Glutamatergic neuron (in vitro differentiated cells): ENCODE data around the gene PPP1R12A. TPM values are rescaled to one million over a fixed set of nuclear protein-coding genes. Genes with fewer than 3 reads are reported as not detected.

Experiments
- DNase-seq: peaks from one replicate; pipeline ENCODE4 v3.0.0; 2022
- H3K27ac Mint-ChIP-seq: one replicate; pipeline ENCODE4 v1.8.0; 2020; ENCODE audit warnings: mild to moderate bottlenecking, mixed read lengths, inconsistent platforms; ENCODE audit not compliant: unreplicated experiment
- H3K27me3 Mint-ChIP-seq: one replicate; pipeline ENCODE4 v1.8.0; 2020; ENCODE audit warnings: mild to moderate bottlenecking, moderate library complexity, mixed read lengths, inconsistent platforms; ENCODE audit not compliant: unreplicated experiment
- H3K36me3 Mint-ChIP-seq: one replicate; pipeline ENCODE4 v1.8.0; 2020; ENCODE audit warnings: mild to moderate bottlenecking, mixed read lengths, inconsistent platforms; ENCODE audit not compliant: unreplicated experiment
- H3K4me1 Mint-ChIP-seq: one replicate; pipeline ENCODE4 v1.8.0; 2020; ENCODE audit warnings: mild to moderate bottlenecking, low read depth, mixed read lengths, inconsistent platforms; ENCODE audit not compliant: unreplicated experiment
- H3K4me3 Mint-ChIP-seq: one replicate; pipeline ENCODE4 v1.8.0; 2020; ENCODE audit warnings: mild to moderate bottlenecking, mixed read lengths, inconsistent platforms; ENCODE audit not compliant: unreplicated experiment
- H3K9me3 Mint-ChIP-seq: one replicate; pipeline ENCODE4 v1.8.0; 2020; ENCODE audit warnings: mild to moderate bottlenecking, moderate library complexity, mixed read lengths, inconsistent platforms; ENCODE audit not compliant: unreplicated experiment
- total RNA-seq: library from RNA; stranded (reverse); fragmentation: NEBNext Ultra II Directional; extraction: Animal tissue kit (Norgen Biotek cat#: 25700); gene quantifications from one replicate; pipeline ENCODE4 v1.2.1, GENCODE V29; 2021; ENCODE audit not compliant: unreplicated experiment
- TF ChIP-seq, protein P1 (sequence below): fragments of 200-600 bp; sonication (generic); IDR thresholded peaks from one replicate; pipeline ENCODE4 v1.5.0; 2021; ENCODE audit not compliant: partially characterized antibody, unreplicated experiment

PPP1R12A gene
- total RNA-seq, 1 donor from 2014 or later: 56.8 TPM

DNA sequence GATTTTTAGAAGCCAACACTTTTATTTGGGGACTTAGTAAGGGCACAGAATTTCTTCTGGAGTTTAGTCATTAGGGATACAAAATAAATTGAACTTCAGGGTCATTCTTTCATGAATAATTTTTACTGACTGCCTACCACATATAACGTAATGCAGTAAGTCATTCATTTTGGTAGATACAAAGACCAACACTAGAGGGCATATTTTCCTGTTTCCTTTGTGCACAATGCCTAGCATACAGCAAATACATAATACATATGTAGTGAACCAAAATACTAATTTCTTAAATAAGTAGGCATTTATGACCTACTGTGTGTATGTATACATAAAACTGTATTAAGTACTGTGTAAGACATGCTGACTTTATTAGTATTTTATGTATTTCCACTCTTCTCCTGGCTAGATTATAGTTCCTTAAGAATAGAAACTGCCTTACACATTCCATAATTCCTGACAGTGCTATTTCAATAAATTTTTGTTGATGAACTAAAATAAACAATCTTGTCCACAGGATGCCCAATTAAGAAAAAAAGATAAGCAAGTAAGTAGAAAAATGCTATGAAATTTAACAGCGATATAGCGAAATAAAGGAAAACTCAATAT is 47.9 kb downstream of the PPP1R12A start:
- no peaks in the 10 kb centered on the region for H3K27me3 Mint-ChIP-seq
- no peaks in the 10 kb centered on the region for H3K36me3 Mint-ChIP-seq
- DNase-seq: no peak
- no peaks in the 10 kb centered on the region for H3K9me3 Mint-ChIP-seq
- H3K4me3 Mint-ChIP-seq: no peak overlapping the region
- peaks cover 2% of the 10 kb centered on the region for H3K4me1 Mint-ChIP-seq
- H3K27ac Mint-ChIP-seq: no peak overlapping the region
- TF ChIP-seq, protein P1, sequence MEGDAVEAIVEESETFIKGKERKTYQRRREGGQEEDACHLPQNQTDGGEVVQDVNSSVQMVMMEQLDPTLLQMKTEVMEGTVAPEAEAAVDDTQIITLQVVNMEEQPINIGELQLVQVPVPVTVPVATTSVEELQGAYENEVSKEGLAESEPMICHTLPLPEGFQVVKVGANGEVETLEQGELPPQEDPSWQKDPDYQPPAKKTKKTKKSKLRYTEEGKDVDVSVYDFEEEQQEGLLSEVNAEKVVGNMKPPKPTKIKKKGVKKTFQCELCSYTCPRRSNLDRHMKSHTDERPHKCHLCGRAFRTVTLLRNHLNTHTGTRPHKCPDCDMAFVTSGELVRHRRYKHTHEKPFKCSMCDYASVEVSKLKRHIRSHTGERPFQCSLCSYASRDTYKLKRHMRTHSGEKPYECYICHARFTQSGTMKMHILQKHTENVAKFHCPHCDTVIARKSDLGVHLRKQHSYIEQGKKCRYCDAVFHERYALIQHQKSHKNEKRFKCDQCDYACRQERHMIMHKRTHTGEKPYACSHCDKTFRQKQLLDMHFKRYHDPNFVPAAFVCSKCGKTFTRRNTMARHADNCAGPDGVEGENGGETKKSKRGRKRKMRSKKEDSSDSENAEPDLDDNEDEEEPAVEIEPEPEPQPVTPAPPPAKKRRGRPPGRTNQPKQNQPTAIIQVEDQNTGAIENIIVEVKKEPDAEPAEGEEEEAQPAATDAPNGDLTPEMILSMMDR: peak; percentile 77

DNA sequence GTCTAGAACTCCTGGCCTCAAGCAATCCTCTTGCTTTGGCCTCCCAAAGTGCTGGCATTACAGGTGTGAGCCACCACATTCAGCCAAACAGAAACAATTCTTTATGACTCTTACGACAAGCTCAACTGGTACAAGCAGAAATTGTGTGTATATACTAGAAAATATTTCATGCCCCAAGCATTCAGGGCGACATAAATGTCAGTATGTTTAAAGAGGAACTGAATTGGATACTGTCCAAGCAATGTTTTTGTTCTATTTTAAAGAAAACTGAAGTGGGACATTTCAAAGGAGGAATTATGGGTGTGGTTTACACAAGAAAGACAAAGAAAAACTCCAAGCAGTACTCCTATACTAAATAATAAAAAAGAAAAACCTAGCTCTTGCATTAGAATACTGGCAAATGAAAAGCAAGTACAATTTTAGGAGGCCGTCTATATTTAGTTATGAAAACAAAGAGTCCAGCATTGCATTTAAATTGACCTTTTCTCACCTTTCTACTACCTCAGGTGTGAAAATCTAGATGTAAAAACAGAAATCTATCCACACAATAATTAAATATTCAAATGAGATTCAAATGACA is 48.9 kb downstream of the PPP1R12A start:
- H3K4me3 Mint-ChIP-seq: no peak overlapping the region
- no peak overlapping the region for H3K27ac Mint-ChIP-seq
- DNase-seq: no peak
- H3K9me3 Mint-ChIP-seq: no peaks in the 10 kb centered on the region
- H3K27me3 Mint-ChIP-seq: no peaks in the 10 kb centered on the region
- H3K4me1 Mint-ChIP-seq: peaks cover 2% of the 10 kb centered on the region
- TF ChIP-seq, protein P1: no peak
- no peaks in the 10 kb centered on the region for H3K36me3 Mint-ChIP-seq

DNA sequence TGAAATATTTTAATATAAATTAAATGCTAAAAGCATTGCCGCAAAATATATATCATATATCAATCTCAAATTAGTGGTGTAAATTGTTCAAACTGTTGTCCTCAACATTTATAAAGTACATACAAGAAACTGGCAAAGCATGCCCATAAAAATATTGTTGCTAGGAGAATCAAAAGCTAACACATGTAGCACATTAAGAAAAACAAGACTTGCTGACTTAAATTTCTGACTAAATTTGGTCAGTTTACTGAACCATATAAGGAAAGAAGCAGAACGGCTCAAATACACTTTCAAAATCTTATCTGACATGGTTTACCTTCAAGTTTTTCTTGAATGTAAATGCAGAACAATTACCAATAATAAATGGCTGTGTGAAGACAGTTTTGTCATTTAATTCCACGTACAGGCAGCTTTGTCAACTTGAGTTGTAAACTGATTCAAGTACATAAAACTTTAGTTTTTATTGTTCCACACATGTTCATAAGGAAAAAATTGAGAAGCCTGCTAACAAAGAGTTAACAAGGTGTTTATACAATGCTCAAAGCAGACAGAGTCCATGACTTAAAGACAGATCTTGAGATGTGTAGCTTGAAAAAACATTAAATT is 50.4 kb downstream of the PPP1R12A start:
- Mint-ChIP-seq H3K27me3 (no peaks in the 10 kb centered on the region), H3K4me3 (no peak overlapping the region), H3K27ac (no peak overlapping the region), H3K36me3 (no peaks in the 10 kb centered on the region), H3K9me3 (no peaks in the 10 kb centered on the region), H3K4me1 (peaks cover 1% of the 10 kb centered on the region)
- no peak for DNase-seq
- TF ChIP-seq, protein P1: no peak

DNA sequence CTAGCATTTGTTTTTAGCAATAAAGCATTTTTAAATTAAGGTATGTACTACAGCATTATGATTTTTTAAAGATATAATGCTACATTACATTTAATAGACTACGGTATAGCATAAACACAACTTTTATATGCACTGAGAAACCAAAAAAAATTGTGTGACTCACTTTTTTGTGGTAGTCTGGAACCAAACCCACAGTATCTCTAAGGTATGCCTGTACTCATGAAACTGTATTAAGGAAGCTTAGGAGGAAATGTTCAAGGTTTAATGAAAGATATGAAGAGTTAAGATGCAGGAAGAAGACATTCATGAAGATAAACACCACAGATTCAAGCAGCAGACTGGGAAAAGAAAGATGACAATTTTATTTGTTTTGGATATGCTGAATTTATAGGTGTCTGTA is 51.7 kb downstream of the PPP1R12A start:
- Mint-ChIP-seq H3K36me3 (no peaks in the 10 kb centered on the region), H3K4me3 (no peak overlapping the region), H3K4me1 (no peaks in the 10 kb centered on the region)

More for the DNA sequence above, 51.7 kb downstream of the PPP1R12A start:
- TF ChIP-seq, protein P1: no peak
- H3K27ac Mint-ChIP-seq: no peak overlapping the region
- DNase-seq: no peak
- no peaks in the 10 kb centered on the region for H3K9me3 Mint-ChIP-seq
- H3K27me3 Mint-ChIP-seq: no peaks in the 10 kb centered on the region
